H9 (cell line): ENCODE measurements around the gene MBOAT2. TPM values are rescaled to one million over a fixed set of nuclear protein-coding genes. Genes with fewer than 3 reads are reported as not detected.

Experiments
- DNase-seq: peaks from one replicate; pipeline ENCODE4 v3.0.0-alpha.2; 2017
- H2AFZ ChIP-seq: one replicate; pipeline ENCODE4 v1.6.1; 2013; ENCODE audit warnings: mild to moderate bottlenecking, low read length, control low read depth, moderate library complexity
- H2AK5ac ChIP-seq: 2 replicates; pipeline ENCODE4 v1.6.1; 2013; ENCODE audit warnings: low read length, control low read depth, mixed read lengths; ENCODE audit not compliant: insufficient read length
- H2BK120ac ChIP-seq: one replicate; pipeline ENCODE4 v1.6.1; 2013; ENCODE audit warnings: low read depth, mild to moderate bottlenecking, low read length, control low read depth, inconsistent platforms; ENCODE audit not compliant: poor library complexity, severe bottlenecking
- H2BK12ac ChIP-seq: 2 replicates; pipeline ENCODE4 v1.6.1; 2013; ENCODE audit warnings: low read length, control low read depth, mixed read lengths, low read depth; ENCODE audit not compliant: insufficient read length
- H2BK15ac ChIP-seq: 2 replicates; pipeline ENCODE4 v1.6.1; 2013; ENCODE audit warnings: low read depth, low read length, control low read depth
- H2BK20ac ChIP-seq: one replicate; pipeline ENCODE4 v1.6.1; 2013; ENCODE audit warnings: low read depth, mild to moderate bottlenecking, low read length, control low read depth, inconsistent platforms; ENCODE audit not compliant: poor library complexity, severe bottlenecking
- H2BK5ac ChIP-seq: 2 replicates; pipeline ENCODE4 v1.6.1; 2013; ENCODE audit warnings: low read length, control low read depth, mixed read lengths; ENCODE audit not compliant: insufficient read length
- H3K14ac ChIP-seq: 2 replicates; pipeline ENCODE4 v1.6.1; 2013; ENCODE audit warnings: low read length, control low read depth; ENCODE audit not compliant: insufficient read depth
- H3K18ac ChIP-seq: 2 replicates; pipeline ENCODE4 v1.6.1; 2013; ENCODE audit warnings: low read depth, mild to moderate bottlenecking, mixed read lengths, low read length, control low read depth; ENCODE audit not compliant: insufficient read length
- H3K23ac ChIP-seq: 2 replicates; pipeline ENCODE4 v1.6.1; 2013; ENCODE audit warnings: low read length, control low read depth, mixed read lengths, low read depth; ENCODE audit not compliant: insufficient read length
- H3K23me2 ChIP-seq: 2 replicates; pipeline ENCODE4 v1.6.1; 2013; ENCODE audit warnings: low read depth, mild to moderate bottlenecking, mixed read lengths, low read length, control low read depth; ENCODE audit not compliant: insufficient read length, poor library complexity, severe bottlenecking
- H3K27ac ChIP-seq: 2 replicates; pipeline ENCODE4 v1.5.1; 2013; ENCODE audit warnings: low read length, control low read depth, mixed read lengths, low read depth; ENCODE audit not compliant: insufficient read length
- H3K27me3 ChIP-seq: 2 replicates; pipeline ENCODE4 v1.6.1; 2013; ENCODE audit warnings: low read length, control low read depth, inconsistent platforms; ENCODE audit not compliant: insufficient read depth
- H3K4ac ChIP-seq: 2 replicates; pipeline ENCODE4 v1.6.1; 2013; ENCODE audit warnings: low read depth, mild to moderate bottlenecking, control low read depth, inconsistent platforms, low read length, moderate library complexity
- H3K4me1 ChIP-seq: 2 replicates; pipeline ENCODE4 v1.6.1; 2013; ENCODE audit warnings: low read length, control low read depth, inconsistent platforms; ENCODE audit not compliant: insufficient read depth
- H3K4me2 ChIP-seq: 2 replicates; pipeline ENCODE4 v1.6.1; 2013; ENCODE audit warnings: low read length, control low read depth, mixed read lengths; ENCODE audit not compliant: insufficient read length, insufficient read depth
- H3K56ac ChIP-seq: 2 replicates; pipeline ENCODE4 v1.6.1; 2013; ENCODE audit warnings: low read depth, mild to moderate bottlenecking, mixed read lengths, low read length, control low read depth; ENCODE audit not compliant: insufficient read length
- H3K79me1 ChIP-seq: 2 replicates; pipeline ENCODE4 v1.6.1; 2013; ENCODE audit warnings: low read depth, mild to moderate bottlenecking, moderate library complexity, low read length, control low read depth, inconsistent platforms; ENCODE audit not compliant: insufficient read depth, poor library complexity, severe bottlenecking
- H3K79me2 ChIP-seq: 2 replicates; pipeline ENCODE4 v1.6.1; 2013; ENCODE audit warnings: low read length, control low read depth, inconsistent platforms; ENCODE audit not compliant: insufficient read depth
- H3K9ac ChIP-seq: 2 replicates; pipeline ENCODE4 v1.6.1; 2013; ENCODE audit warnings: low read length, control low read depth, mixed read lengths; ENCODE audit not compliant: insufficient read length; ENCODE audit errors: extremely low read depth
- H3K9me3 ChIP-seq: one replicate; pipeline ENCODE4 v1.6.1; 2013; ENCODE audit warnings: low read depth, low read length, inconsistent platforms; ENCODE audit not compliant: control insufficient read depth
- H3T11ph ChIP-seq: one replicate; pipeline ENCODE4 v1.6.1; 2013; ENCODE audit warnings: mild to moderate bottlenecking, low read length, control low read depth, inconsistent platforms
- H4K20me1 ChIP-seq: one replicate; pipeline ENCODE4 v1.6.1; 2013; ENCODE audit not compliant: control insufficient read depth, insufficient read length, insufficient read depth
- H4K5ac ChIP-seq: 2 replicates; pipeline ENCODE4 v1.6.1; 2013; ENCODE audit warnings: low read depth, mild to moderate bottlenecking, mixed read lengths, low read length, control low read depth; ENCODE audit not compliant: insufficient read length
- H4K8ac ChIP-seq: replicated peaks from 2 replicates; pipeline ENCODE4 v1.6.1; 2013; ENCODE audit warnings: low read length, control low read depth, mixed read lengths, low read depth; ENCODE audit not compliant: insufficient read length
- H4K91ac ChIP-seq: 2 replicates; pipeline ENCODE4 v1.6.1; 2013; ENCODE audit warnings: low read depth, mild to moderate bottlenecking, moderate library complexity, mixed read lengths, low read length, control low read depth; ENCODE audit not compliant: insufficient read length
- H3K27ac Mint-ChIP-seq, 3 experiments: 2 replicates in 2 of 3; 3 replicates in 1 of 3; pipeline ENCODE4 v1.8.0; 2020 to 2021; ENCODE audit warnings: mixed read lengths in 3 of 3, mild to moderate bottlenecking in 1 of 3, moderate library complexity in 1 of 3
- H3K27me3 Mint-ChIP-seq: 2 replicates; pipeline ENCODE4 v1.8.0; 2021; ENCODE audit warnings: low read depth, mild to moderate bottlenecking, moderate library complexity, mixed read lengths
- H3K36me3 Mint-ChIP-seq, 3 experiments: 2 replicates in 2 of 3; 3 replicates in 1 of 3; pipeline ENCODE4 v1.8.0; 2020 to 2021; ENCODE audit warnings: low read depth in 3 of 3, mixed read lengths in 3 of 3; ENCODE audit not compliant: insufficient read depth in 1 of 3
- H3K4me1 Mint-ChIP-seq, 2 experiments: 2 replicates each; pipeline ENCODE4 v1.8.0; 2020; ENCODE audit warnings: mixed read lengths in 2 of 2
- H3K4me3 Mint-ChIP-seq, 2 experiments: 2 replicates in 1 of 2; 3 replicates in 1 of 2; pipeline ENCODE4 v1.8.0; 2020 to 2021; ENCODE audit warnings: mild to moderate bottlenecking in 2 of 2, mixed read lengths in 2 of 2, moderate library complexity in 1 of 2
- H3K9me3 Mint-ChIP-seq, 2 experiments: 2 replicates in 1 of 2; 3 replicates in 1 of 2; pipeline ENCODE4 v1.8.0; 2020; ENCODE audit warnings: mild to moderate bottlenecking in 2 of 2, mixed read lengths in 2 of 2, moderate library complexity in 1 of 2
- WGBS: extraction: QIAGEN DNeasy Blood & Tissue Kit; methylation state at CpG from one replicate; pipeline ENCODE4 v1.1.7; 2013; ENCODE audit warnings: missing lambda C conversion rate, low lambda C conversion rate, mixed read lengths; ENCODE audit not compliant: insufficient read length; ENCODE audit errors: extremely low coverage; 5-methylcytosine and 5-hydroxymethylcytosine counted together
- total RNA-seq: library from RNA; stranded (reverse); gene quantifications from 2 replicates; pipeline ENCODE4 v1.2.1, GENCODE V29; 2021
- TF ChIP-seq, protein P1 (sequence below): fragments of 200-600 bp; sonication (generic); conservative IDR thresholded peaks from 3 replicates; pipeline ENCODE4 v1.8.0; 2021; ENCODE audit warnings: antibody characterized with exemption, mild to moderate bottlenecking

The MBOAT2 gene
- total RNA-seq, 1 experiment from 2014 or later: 20.2 TPM

DNA sequence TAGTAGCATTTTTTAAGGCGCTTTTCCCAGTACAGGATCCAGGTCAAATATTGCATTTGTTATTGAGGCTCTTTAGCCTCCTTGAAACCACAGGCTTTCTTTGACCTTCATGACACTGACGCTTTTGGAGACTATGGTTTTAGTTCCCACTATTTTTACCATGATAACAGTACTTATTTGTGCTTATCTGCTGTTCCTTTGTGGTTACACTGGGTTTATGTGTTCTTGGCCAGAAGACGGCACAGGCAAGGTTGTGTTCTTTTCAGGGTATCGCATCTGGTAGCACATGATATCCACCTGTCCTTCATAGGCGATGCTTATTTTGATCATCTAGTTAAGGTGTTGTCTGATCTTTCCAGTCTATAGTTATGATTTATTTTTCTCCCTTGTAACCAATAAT lies 16.8 kb upstream of the MBOAT2 start:
- no peak overlapping the region for H3K27ac ChIP-seq
- no peaks in the 10 kb centered on the region for H3K9me3 ChIP-seq
- H2BK20ac ChIP-seq: no peak overlapping the region
- no peaks in the 10 kb centered on the region for H3K79me1 ChIP-seq
- H3K9ac ChIP-seq: no peak overlapping the region
- no peak overlapping the region for H2AFZ ChIP-seq
- H4K5ac ChIP-seq: no peak overlapping the region
- no peak overlapping the region for H2BK5ac ChIP-seq
- Mint-ChIP-seq H3K27ac (no peak overlapping the region), H3K4me3 (no peak overlapping the region), H3K4me1 (no peaks in the 10 kb centered on the region), H3K27me3 (no peaks in the 10 kb centered on the region; the same call in none of the 2 replicates), H3K36me3 (no peaks in the 10 kb centered on the region), H3K9me3 (no peaks in the 10 kb centered on the region; a peak in 1 of 5 replicates)
- H3K4ac ChIP-seq: no peak overlapping the region
- H2AK5ac ChIP-seq: no peak overlapping the region
- no peak overlapping the region for H3K14ac ChIP-seq
- DNase-seq: no peak
- no peak overlapping the region for H3K4me2 ChIP-seq
- no peak overlapping the region for H3K56ac ChIP-seq
- no peak overlapping the region for H3T11ph ChIP-seq
- no peak overlapping the region for H2BK12ac ChIP-seq
- H3K23me2 ChIP-seq: no peaks in the 10 kb centered on the region
- H2BK15ac ChIP-seq: no peak overlapping the region
- H3K18ac ChIP-seq: no peak overlapping the region
- H4K8ac ChIP-seq: no peak overlapping the region
- no CpG with 5 or more reads among the region's 5 CpGs for WGBS
- no peak overlapping the region for H4K91ac ChIP-seq
- no peaks in the 10 kb centered on the region for H4K20me1 ChIP-seq
- H3K4me1 ChIP-seq: no peaks in the 10 kb centered on the region
- H3K23ac ChIP-seq: no peak overlapping the region
- no peak overlapping the region for H2BK120ac ChIP-seq
- TF ChIP-seq, protein P1, sequence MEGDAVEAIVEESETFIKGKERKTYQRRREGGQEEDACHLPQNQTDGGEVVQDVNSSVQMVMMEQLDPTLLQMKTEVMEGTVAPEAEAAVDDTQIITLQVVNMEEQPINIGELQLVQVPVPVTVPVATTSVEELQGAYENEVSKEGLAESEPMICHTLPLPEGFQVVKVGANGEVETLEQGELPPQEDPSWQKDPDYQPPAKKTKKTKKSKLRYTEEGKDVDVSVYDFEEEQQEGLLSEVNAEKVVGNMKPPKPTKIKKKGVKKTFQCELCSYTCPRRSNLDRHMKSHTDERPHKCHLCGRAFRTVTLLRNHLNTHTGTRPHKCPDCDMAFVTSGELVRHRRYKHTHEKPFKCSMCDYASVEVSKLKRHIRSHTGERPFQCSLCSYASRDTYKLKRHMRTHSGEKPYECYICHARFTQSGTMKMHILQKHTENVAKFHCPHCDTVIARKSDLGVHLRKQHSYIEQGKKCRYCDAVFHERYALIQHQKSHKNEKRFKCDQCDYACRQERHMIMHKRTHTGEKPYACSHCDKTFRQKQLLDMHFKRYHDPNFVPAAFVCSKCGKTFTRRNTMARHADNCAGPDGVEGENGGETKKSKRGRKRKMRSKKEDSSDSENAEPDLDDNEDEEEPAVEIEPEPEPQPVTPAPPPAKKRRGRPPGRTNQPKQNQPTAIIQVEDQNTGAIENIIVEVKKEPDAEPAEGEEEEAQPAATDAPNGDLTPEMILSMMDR: no peak
- no peaks in the 10 kb centered on the region for H3K79me2 ChIP-seq
- no peaks in the 10 kb centered on the region for H3K27me3 ChIP-seq
